HG03060 (cell line): ENCODE data around the gene FAM120A.

Experiments used
- ATAC-seq: cut with Tn5 transposase; IDR thresholded peaks from one replicate; pipeline ENCODE4 v1.9.1; 2021; ENCODE audit warnings: low read depth, moderate number of reproducible peaks; ENCODE audit not compliant: unreplicated experiment

Gene FAM120A

GRCh38 chr9:93543117-93543516 lies 91.6 kb downstream of the FAM120A start:
- ATAC-seq: no peak

- ATAC-seq: no peak
Observed at GRCh38 chr9:93546356-93546755, 94.9 kb downstream of the FAM120A start.

- no peak for ATAC-seq
Observed at GRCh38 chr9:93549611-93550010, 98.1 kb downstream of the FAM120A start.

- no peak for ATAC-seq
Observed at GRCh38 chr9:93552923-93553322, 101.4 kb downstream of the FAM120A start.

GRCh38 chr9:93555370-93555769 lies 103.9 kb downstream of the FAM120A start:
- ATAC-seq: no peak

GRCh38 chr9:93557366-93558137 lies 106.1 kb downstream of the FAM120A start:
- no peak for ATAC-seq

- ATAC-seq: no peak
Observed at GRCh38 chr9:93558503-93558902, 107.0 kb downstream of the FAM120A start.

GRCh38 chr9:93560991-93561390 lies 109.5 kb downstream of the FAM120A start:
- ATAC-seq: no peak

GRCh38 chr9:93562157-93562556 lies 110.7 kb downstream of the FAM120A start:
- ATAC-seq: no peak

GRCh38 chr9:93565089-93565488 lies 113.6 kb downstream of the FAM120A start:
- ATAC-seq: no peak

- peak; percentile 84 for ATAC-seq
Observed at GRCh38 chr9:93566408-93567270, 115.2 kb downstream of the FAM120A start.

- no peak for ATAC-seq
Observed at GRCh38 chr9:93567271-93567959, 115.9 kb downstream of the FAM120A start.

GRCh38 chr9:93568169-93568568 lies 116.7 kb downstream of the FAM120A start:
- ATAC-seq: no peak

GRCh38 chr9:93569621-93570174 lies 118.2 kb downstream of the FAM120A start:
- no peak for ATAC-seq

- no peak for ATAC-seq
Observed at GRCh38 chr9:93572221-93572620, 120.7 kb downstream of the FAM120A start.

- no peak for ATAC-seq
Observed at GRCh38 chr9:93572636-93573515, 121.4 kb downstream of the FAM120A start.

- ATAC-seq: no peak
Observed at GRCh38 chr9:93573516-93573828, 122.0 kb downstream of the FAM120A start.

- ATAC-seq: no peak
Observed at GRCh38 chr9:93574091-93574899, 122.8 kb downstream of the FAM120A start.
